ENCODE results near the gene SSTR5. TPM values are rescaled to one million over a fixed set of nuclear protein-coding genes. Genes with fewer than 3 reads are reported as not detected.

SSTR5 gene
- total RNA-seq, 1 donor from 2014 or later = 0.43 TPM

GRCh38 chr16:1101133-1101532, 28.6 kb downstream of the SSTR5 start:
- H3K4me1 Mint-ChIP-seq (ENCODE audit: unreplicated experiment) = no peaks in the 10 kb centered on the region
- H3K27me3 Mint-ChIP-seq = peaks cover 3% of the 10 kb centered on the region
- H3K27ac Mint-ChIP-seq = no peak overlapping the region
- no peaks in the 10 kb centered on the region for H3K36me3 Mint-ChIP-seq
- no peak overlapping the region for H3K4me3 Mint-ChIP-seq
- no peaks in the 10 kb centered on the region for H3K9me3 Mint-ChIP-seq
- no peak for TF ChIP-seq CTCF (conservative IDR thresholded peaks at IDR 0.05)
- DNase-seq (ENCODE audit: extremely low spot score, unreplicated experiment) = no peak

GRCh38 chr16:1101573-1102332, 29.2 kb downstream of the SSTR5 start:
- H3K9me3 Mint-ChIP-seq = no peaks in the 10 kb centered on the region
- no peak for DNase-seq (ENCODE audit: extremely low spot score, unreplicated experiment)
- no peak overlapping the region for H3K27ac Mint-ChIP-seq
- no peak overlapping the region for H3K4me3 Mint-ChIP-seq
- H3K4me1 Mint-ChIP-seq (ENCODE audit: unreplicated experiment) = no peaks in the 10 kb centered on the region
- no peaks in the 10 kb centered on the region for H3K36me3 Mint-ChIP-seq
- TF ChIP-seq CTCF (conservative IDR thresholded peaks at IDR 0.05) = no peak
- peaks cover 3% of the 10 kb centered on the region for H3K27me3 Mint-ChIP-seq

DNA sequence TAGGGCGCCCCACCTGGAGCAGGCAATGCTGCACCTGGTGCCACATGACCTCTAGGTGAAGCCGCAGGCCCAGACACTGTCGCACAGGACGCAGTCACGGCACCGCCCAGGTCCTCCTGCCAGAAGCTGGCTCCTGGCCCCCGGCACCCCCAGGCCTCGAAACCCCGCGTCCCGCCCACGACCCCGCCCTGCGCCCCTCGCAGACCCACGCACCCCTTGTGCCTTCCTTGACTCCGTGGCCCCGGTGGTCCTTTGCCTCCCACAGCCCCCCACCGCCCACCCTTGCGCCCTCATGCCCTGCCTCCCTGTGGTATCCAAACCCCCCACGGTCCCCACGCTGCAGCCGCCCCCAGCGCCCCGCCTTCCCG, 29.8 kb downstream of the SSTR5 start:
- no peaks in the 10 kb centered on the region for H3K4me1 Mint-ChIP-seq (ENCODE audit: unreplicated experiment)
- no peak for TF ChIP-seq CTCF (conservative IDR thresholded peaks at IDR 0.05)
- no peak for DNase-seq (ENCODE audit: extremely low spot score, unreplicated experiment)
- H3K27me3 Mint-ChIP-seq = peaks cover 3% of the 10 kb centered on the region
- no peak overlapping the region for H3K27ac Mint-ChIP-seq
- no peaks in the 10 kb centered on the region for H3K9me3 Mint-ChIP-seq
- no peak overlapping the region for H3K4me3 Mint-ChIP-seq
- H3K36me3 Mint-ChIP-seq = no peaks in the 10 kb centered on the region

DNA sequence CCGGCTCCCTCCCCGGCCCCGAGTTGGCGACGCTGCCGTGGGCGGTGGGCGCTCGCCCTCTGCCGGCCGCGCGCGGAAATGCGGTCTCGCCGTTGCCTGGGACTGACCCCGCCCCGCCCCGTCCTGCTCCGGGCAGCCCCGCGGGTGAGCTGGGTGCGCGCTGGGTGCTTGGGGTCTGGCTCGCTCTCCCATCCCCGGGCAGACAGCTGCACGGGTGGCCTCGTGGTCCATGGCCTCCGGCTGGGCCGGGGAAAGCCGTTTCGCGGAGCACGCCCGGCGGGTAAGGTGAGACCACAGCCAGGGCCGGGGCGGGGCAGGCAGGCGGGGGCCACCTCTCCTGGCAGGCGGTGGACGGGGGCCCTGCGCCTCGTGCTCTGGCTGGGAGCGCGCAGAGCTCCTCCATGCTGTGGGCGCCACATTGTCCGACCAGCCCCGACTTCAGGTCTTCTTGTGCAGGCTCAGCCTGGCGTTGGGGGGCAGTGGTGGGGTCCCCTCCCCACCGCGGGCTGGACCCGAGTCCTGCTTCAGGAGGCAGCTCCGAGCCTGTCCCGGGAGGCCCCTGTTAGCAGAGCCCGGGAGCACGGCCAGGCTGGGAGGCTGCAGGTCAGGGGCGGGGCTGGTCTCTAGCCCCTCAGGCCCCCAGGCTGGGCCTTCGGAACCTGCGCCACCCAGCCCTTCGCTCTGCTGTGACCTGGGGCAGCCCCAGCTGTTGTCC, 30.5 kb downstream of the SSTR5 start:
- Mint-ChIP-seq H3K36me3 (no peaks in the 10 kb centered on the region), H3K27me3 (peaks cover 3% of the 10 kb centered on the region), H3K4me3 (no peak overlapping the region), H3K27ac (no peak overlapping the region), H3K4me1 (ENCODE audit: unreplicated experiment) (no peaks in the 10 kb centered on the region), H3K9me3 (no peaks in the 10 kb centered on the region)
- DNase-seq (ENCODE audit: extremely low spot score, unreplicated experiment) = peak; percentile 83
- TF ChIP-seq CTCF (conservative IDR thresholded peaks at IDR 0.05) = peak; percentile 79

- Mint-ChIP-seq H3K9me3 (no peaks in the 10 kb centered on the region), H3K4me3 (no peak overlapping the region), H3K4me1 (ENCODE audit: unreplicated experiment) (no peaks in the 10 kb centered on the region), H3K27ac (no peak overlapping the region), H3K27me3 (peaks cover 3% of the 10 kb centered on the region), H3K36me3 (no peaks in the 10 kb centered on the region)
- DNase-seq (ENCODE audit: extremely low spot score, unreplicated experiment) = no peak
- no peak for TF ChIP-seq CTCF (conservative IDR thresholded peaks at IDR 0.05)
Observed at GRCh38 chr16:1103636-1103980, 31.1 kb downstream of the SSTR5 start.

Data from type B pancreatic cell (in vitro differentiated cells).